HCT116 (cell line): Measurements from ENCODE around the gene HMGB4.

ENCODE experiments used
- CBX3 ChIP-seq: IDR thresholded peaks from 2 replicates; pipeline ENCODE4 v1.6.1; 2012; ENCODE audit warnings: low read depth
- CEBPB ChIP-seq: IDR thresholded peaks from 2 replicates; pipeline ENCODE4 v1.6.1; 2012; ENCODE audit warnings: low read depth
- CTCF ChIP-seq, 3 experiments: fragments of 200-600 bp in 1 of 3; sonication (generic) in 1 of 3; IDR thresholded peaks in 2 of 3; conservative IDR thresholded peaks in 1 of 3; 2 replicates each; pipeline ENCODE4 v1.5.1; 2012 to 2017; ENCODE audit warnings: low read depth in 2 of 3, low read length in 2 of 3, antibody characterized with exemption in 1 of 3, borderline replicate concordance in 1 of 3, control low read depth in 1 of 3, mild to moderate bottlenecking in 1 of 3, mixed read lengths in 1 of 3, mixed run types in 1 of 3, moderate library complexity in 1 of 3; ENCODE audit not compliant: insufficient read depth in 1 of 3
- EGR1 ChIP-seq: IDR thresholded peaks from 2 replicates; pipeline ENCODE4 v1.6.1; 2012; ENCODE audit warnings: low read depth
- EZH2 ChIP-seq: fragments of 200-600 bp; sonication (generic); IDR thresholded peaks from 2 replicates; pipeline ENCODE4 v1.6.1; 2017; ENCODE audit warnings: antibody characterized with exemption, mixed run types
- EZH2phosphoT487 ChIP-seq: fragments of 200-600 bp; IDR thresholded peaks from 2 replicates; pipeline ENCODE4 v1.6.1; 2018; ENCODE audit warnings: antibody characterized with exemption, borderline replicate concordance
- MAX ChIP-seq: IDR thresholded peaks from 2 replicates; pipeline ENCODE4 v1.6.1; 2012
- POLR2A ChIP-seq: IDR thresholded peaks from 2 replicates; pipeline ENCODE4 v1.7.0; 2011; ENCODE audit warnings: borderline replicate concordance; ENCODE audit not compliant: insufficient read depth, insufficient read length; ENCODE audit errors: extremely low read depth
- POLR2AphosphoS5 ChIP-seq: IDR thresholded peaks from 2 replicates; pipeline ENCODE4 v1.6.1; 2011; ENCODE audit warnings: mild to moderate bottlenecking, low read depth, low read length, moderate library complexity
- RAD21 ChIP-seq: IDR thresholded peaks from 2 replicates; pipeline ENCODE4 v1.6.1; 2012; ENCODE audit warnings: low read depth, mild to moderate bottlenecking
- SRF ChIP-seq: IDR thresholded peaks from 2 replicates; pipeline ENCODE4 v1.6.1; 2012; ENCODE audit warnings: low read depth
- TCF7L2 ChIP-seq: IDR thresholded peaks from 2 replicates; pipeline ENCODE4 v1.7.0; 2011; ENCODE audit warnings: borderline replicate concordance, inconsistent platforms; ENCODE audit not compliant: insufficient read depth, insufficient read length; ENCODE audit errors: extremely low read depth
- YY1 ChIP-seq: IDR thresholded peaks from 2 replicates; pipeline ENCODE4 v1.6.1; 2011; ENCODE audit warnings: low read length, low read depth, moderate library complexity, mild to moderate bottlenecking; ENCODE audit not compliant: insufficient replicate concordance; ENCODE audit errors: extremely low read depth
- ZNF274 ChIP-seq: fragments of 200-500 bp; sonication (Bioruptor generic); IDR thresholded peaks from 2 replicates; pipeline ENCODE4 v1.6.1; 2014; ENCODE audit warnings: mild to moderate bottlenecking, low read depth, low read length, inconsistent platforms

GRCh38 chr1:33895396-33895795 lies 31.5 kb downstream of the HMGB4 start:
- TF ChIP-seq TCF7L2, result no peak
- TF ChIP-seq EZH2phosphoT487, result no peak
- no peak for TF ChIP-seq EGR1
- TF ChIP-seq CTCF (IDR thresholded peaks at IDR 0.05 in 2 of 3, conservative IDR thresholded peaks at IDR 0.05 in 1 of 3; ENCODE audit: borderline replicate concordance in 1 of 3, insufficient read depth in 1 of 3, low read depth in 2 of 3, low read length in 2 of 3), result no peak
- TF ChIP-seq EZH2, result no peak
- no peak for TF ChIP-seq ZNF274
- no peak for TF ChIP-seq RAD21
- no peak for TF ChIP-seq POLR2AphosphoS5
- no peak for TF ChIP-seq YY1
- TF ChIP-seq MAX, result no peak
- TF ChIP-seq CBX3, result no peak
- TF ChIP-seq CEBPB, result no peak
- no peak for TF ChIP-seq POLR2A
- no peak for TF ChIP-seq SRF
